Right cardiac atrium (tissue), 5 donors: Measurements from ENCODE around the gene ISG20L2. TPM values are rescaled to one million over a fixed set of nuclear protein-coding genes. Genes with fewer than 3 reads are reported as not detected.

Source experiments
- ATAC-seq, 2 donors: fragments of 200-7000 bp; cut with Tn5 transposase; one replicate each; pipeline versions ENCODE4 v1.8.0 to v1.9.1; 2020; ENCODE audit warnings: moderate library complexity in 2 of 2, mild to moderate bottlenecking in 1 of 2
- DNase-seq, 3 donors: peaks; one replicate each; pipeline ENCODE4 v3.0.0-alpha.2; 2020
- H3K27ac ChIP-seq: one replicate; pipeline ENCODE4 v1.5.1; 2013; ENCODE audit warnings: mild to moderate bottlenecking, low read length, control low read depth, moderate library complexity
- H3K27me3 ChIP-seq: one replicate; pipeline ENCODE4 v1.6.1; 2013; ENCODE audit not compliant: control insufficient read depth, insufficient read depth
- H3K4me1 ChIP-seq: one replicate; pipeline ENCODE4 v1.6.1; 2013; ENCODE audit warnings: low read length; ENCODE audit not compliant: control insufficient read depth, insufficient read depth
- H3K4me3 ChIP-seq: one replicate; pipeline ENCODE4 v1.5.1; 2013; ENCODE audit warnings: low read length, control low read depth
- H3K9me3 ChIP-seq: one replicate; pipeline ENCODE4 v1.6.1; 2013; ENCODE audit warnings: low read length; ENCODE audit not compliant: control insufficient read depth
- WGBS: extraction: QIAGEN DNeasy Blood & Tissue Kit; methylation state at CpG from one replicate; pipeline ENCODE4 v1.1.7; 2013; 5-methylcytosine and 5-hydroxymethylcytosine counted together
- intact Hi-C, 4 donors: fragments of 100-400 bp; cut with DNase I; formaldehyde crosslinking; loops; one replicate each; pipeline versions ENCODE4 v1.11.0 to v1.14.0; 2022 to 2023
- long read RNA-seq, 4 donors: library from polyadenylated mRNA; unstranded; transcript quantifications; one replicate each; pipeline ENCODE4 v2.0.0, GENCODE V29; 2020 to 2021
- polyA plus RNA-seq: library from polyadenylated mRNA; stranded (reverse); fragments of 200-250 nt; gene quantifications from one replicate; pipeline ENCODE4 v1.2.3, GENCODE V29; 2013
- total RNA-seq, 4 donors: library from RNA; stranded (reverse); fragmentation: NEBNext Ultra II Directional; extraction: Animal tissue kit (Norgen Biotek cat#: 25700); gene quantifications; one replicate each; pipeline ENCODE4 v1.2.1, GENCODE V29; 2021
- donor health status: healthy with polysubstance abuse.
- donor health status: DM: no; HTN: yes; CAD: no.
- donor health status: DM: no; HTN: no; CAD: no.
- donor health status: DM: no; HTN: yes; CAD: no; lungs with severe emphysema.
- donor health status: DM: yes; HTN: yes; CAD: no.

Gene ISG20L2, protein sequence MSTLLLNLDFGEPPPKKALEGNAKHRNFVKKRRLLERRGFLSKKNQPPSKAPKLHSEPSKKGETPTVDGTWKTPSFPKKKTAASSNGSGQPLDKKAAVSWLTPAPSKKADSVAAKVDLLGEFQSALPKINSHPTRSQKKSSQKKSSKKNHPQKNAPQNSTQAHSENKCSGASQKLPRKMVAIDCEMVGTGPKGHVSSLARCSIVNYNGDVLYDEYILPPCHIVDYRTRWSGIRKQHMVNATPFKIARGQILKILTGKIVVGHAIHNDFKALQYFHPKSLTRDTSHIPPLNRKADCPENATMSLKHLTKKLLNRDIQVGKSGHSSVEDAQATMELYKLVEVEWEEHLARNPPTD
- total RNA-seq: 10 to 100 TPM; 13.0 to 23.0 (median 13.9) TPM
- 9.2 TPM for polyA plus RNA-seq
- long read RNA-seq, donor 1, transcript ISG20L2-201 (3 exons, 3,303 nt): major isoform, 22 of 40 reads
- long read RNA-seq, donor 1, transcript ISG20L2-202 (4 exons, 2,310 nt): minor isoform, 10 of 40 reads
- long read RNA-seq, donor 1, partial matches to known transcripts: 2 of 40 reads
- long read RNA-seq, donor 1, other reads (novel, unspliced or antisense): 6 of 40 reads
- long read RNA-seq, donor 2, transcript ISG20L2-201 (3 exons, 3,303 nt): major isoform, 7 of 13 reads
- long read RNA-seq, donor 2, partial matches to known transcripts: 2 of 13 reads
- long read RNA-seq, donor 2, other reads (novel, unspliced or antisense): 3 of 13 reads
- long read RNA-seq, donor 3, transcript ISG20L2-202 (4 exons, 2,310 nt): minor isoform, 8 of 64 reads
- long read RNA-seq, donor 3, transcript ISG20L2-201 (3 exons, 3,303 nt): major isoform, 36 of 64 reads
- long read RNA-seq, donor 3, partial matches to known transcripts: 6 of 64 reads
- long read RNA-seq, donor 3, other reads (novel, unspliced or antisense): 14 of 64 reads
- long read RNA-seq, donor 4, transcript ISG20L2-201 (3 exons, 3,303 nt): major isoform, 7 of 14 reads
- long read RNA-seq, donor 4, partial matches to known transcripts: 1 of 14 reads
- long read RNA-seq, donor 4, other reads (novel, unspliced or antisense): 2 of 14 reads

DNA sequence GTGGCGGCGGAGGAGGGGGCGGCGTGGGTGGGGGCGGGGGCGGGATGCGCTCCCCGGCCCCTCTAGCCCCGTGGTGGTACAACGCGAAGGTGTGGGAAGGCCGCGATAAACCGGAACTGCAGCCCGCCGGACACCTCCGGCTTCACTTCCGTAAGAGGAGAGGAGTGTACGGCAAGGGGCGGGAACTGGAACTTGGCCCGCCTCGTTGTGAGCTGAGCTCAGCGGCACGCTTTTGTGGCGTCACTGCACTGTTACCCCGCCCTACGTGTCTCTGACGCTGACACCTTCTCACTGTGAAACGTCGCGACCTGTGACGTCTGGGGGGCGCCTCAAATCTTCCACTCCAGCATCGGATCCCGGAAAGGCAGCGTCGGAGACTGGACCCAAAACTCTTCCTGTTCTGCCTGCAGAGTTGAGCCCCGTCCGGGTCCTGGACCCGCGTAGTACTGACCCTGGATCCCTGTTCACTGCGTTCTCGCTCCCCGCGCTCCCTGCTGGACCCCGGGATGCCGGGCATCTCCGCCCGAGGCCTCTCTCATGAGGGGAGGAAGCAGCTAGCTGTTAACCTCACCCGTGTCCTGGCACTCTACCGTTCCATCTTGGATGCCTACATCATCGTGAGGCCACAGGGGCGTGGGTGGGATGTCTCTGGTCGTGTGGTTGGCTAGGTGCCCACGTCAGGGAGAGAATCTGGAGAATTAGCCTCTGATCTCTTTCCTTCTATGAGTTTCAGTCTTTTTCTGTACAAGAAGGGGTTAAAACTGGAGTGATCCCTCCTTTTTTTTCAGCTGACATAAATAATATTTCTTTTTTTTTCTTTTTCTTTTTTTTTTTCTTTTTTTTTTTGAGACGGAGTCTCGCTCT, at the start of gene ISG20L2:
ISG20L2 (minus strand) TSS at position 168 of the 864 bp plus-strand sequence. CDS start 1,114 bp downstream, outside the sequence.
- WGBS: under 1% methylated on average over 57 of the region's 57 CpGs
- peak within 1 kb of the TSS; percentile 64 for H3K4me3 ChIP-seq
- no peaks in the 10 kb centered on the region for H3K9me3 ChIP-seq
- intact Hi-C loops: loop anchor here in 2 of 4 donors (5.0 to 10.0 kb wide), 2 partner anchors 42 to 46 kb away; no protein-coding TSS in a partner anchor
- DNase-seq (peak; percentile 98 to 99 (median 99)), ATAC-seq (peak; percentile 96 to 97)
- peaks cover 18% of the 10 kb centered on the region for H3K4me1 ChIP-seq
- peak within 1 kb of the TSS; percentile 78 for H3K27ac ChIP-seq
- no peaks in the 10 kb centered on the region for H3K27me3 ChIP-seq

DNA sequence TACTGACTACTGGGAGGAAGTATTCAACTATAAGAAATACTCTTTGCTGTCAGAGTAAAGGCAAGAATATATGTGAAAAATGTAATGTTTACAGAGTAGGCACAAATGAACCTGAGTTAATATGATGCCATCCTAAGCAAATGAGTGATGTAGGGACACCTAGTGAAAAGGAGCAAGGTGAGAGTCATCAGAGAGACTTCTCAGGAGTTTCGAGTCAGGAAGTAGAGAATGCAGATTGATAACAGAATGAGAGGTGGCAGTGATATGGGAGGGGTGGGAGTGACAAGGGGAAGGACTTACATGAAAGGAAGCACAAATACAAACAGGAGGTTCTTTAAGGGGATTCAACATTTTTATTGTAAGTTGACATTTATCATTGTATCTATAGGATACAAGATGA, 49.0 kb upstream of the ISG20L2 start:
- ATAC-seq: no peak
- H3K4me1 ChIP-seq: peaks cover 11% of the 10 kb centered on the region

DNA sequence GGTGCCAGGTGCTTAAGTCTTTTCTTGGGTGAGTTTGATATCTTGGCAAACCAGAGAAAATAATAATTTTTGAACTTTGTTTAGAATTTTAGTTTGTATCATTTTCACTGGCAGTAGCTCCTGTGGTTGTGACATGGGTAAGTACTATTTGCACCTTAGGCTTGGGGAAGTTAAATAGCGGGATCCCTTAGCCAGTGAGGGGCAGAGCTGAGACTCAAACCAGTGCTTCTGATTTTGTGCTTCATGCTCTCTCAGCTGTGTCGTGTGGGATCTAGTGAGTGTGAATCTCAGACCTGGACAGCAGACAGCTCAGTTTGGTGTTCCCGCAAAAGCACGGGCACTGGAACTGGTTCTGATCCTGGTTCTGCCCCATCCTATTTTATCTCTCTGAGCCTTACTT, 48.4 kb upstream of the ISG20L2 start:
- H3K4me1 ChIP-seq: peaks cover 11% of the 10 kb centered on the region
- intact Hi-C loops: loop anchor here in 1 of 4 donors (10.0 kb wide), 1 partner anchor 52 kb away; the partner anchor contains the start of genes ISG20L2 and METTL25B
- 49% methylated on average over 4 of the region's 4 CpGs for WGBS

More for the DNA sequence above, 49.0 kb upstream of the ISG20L2 start:
- WGBS: 22% methylated on average over 1 of the region's 1 CpG
- no peaks in the 10 kb centered on the region for H3K27me3 ChIP-seq
- H3K27ac ChIP-seq: no peak overlapping the region
- DNase-seq: no peak
- H3K4me3 ChIP-seq: no peak overlapping the region
- intact Hi-C loops: loop anchor here in 1 of 4 donors (10.0 kb wide), 1 partner anchor 53 kb away; the partner anchor contains the start of genes ISG20L2 and METTL25B
- no peaks in the 10 kb centered on the region for H3K9me3 ChIP-seq

DNA sequence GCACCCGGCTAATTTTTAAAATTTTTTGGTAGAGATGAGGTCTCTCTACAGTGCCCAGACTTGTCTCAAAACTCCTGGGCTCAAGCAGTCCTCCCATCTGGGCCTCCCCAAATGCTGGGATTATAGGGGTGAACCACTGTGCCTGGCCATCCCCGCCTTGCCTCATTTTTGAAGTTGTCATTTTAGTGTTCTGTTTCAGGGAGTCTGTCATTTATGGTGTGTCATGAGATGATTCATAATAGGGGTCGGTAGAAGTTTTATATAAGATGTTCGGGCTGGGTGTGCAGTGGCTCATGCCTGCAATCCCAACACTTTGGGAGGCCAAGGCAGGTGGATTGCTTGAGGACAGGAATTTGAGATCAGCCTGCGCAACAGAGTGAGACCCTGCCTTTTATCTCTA, 47.2 kb upstream of the ISG20L2 start:
- H3K9me3 ChIP-seq: no peaks in the 10 kb centered on the region
- no peaks in the 10 kb centered on the region for H3K27me3 ChIP-seq
- no peak overlapping the region for H3K4me3 ChIP-seq
- H3K4me1 ChIP-seq: peaks cover 11% of the 10 kb centered on the region
- DNase-seq (no peak), ATAC-seq (no peak)
- no peak overlapping the region for H3K27ac ChIP-seq
- 88% methylated on average over 5 of the region's 5 CpGs for WGBS
- intact Hi-C loops: loop anchor here in 1 of 4 donors (10.0 kb wide), 1 partner anchor 51 kb away; the partner anchor contains the start of genes ISG20L2 and METTL25B

More for the DNA sequence above, 48.4 kb upstream of the ISG20L2 start:
- Histone ChIP-seq H3K27me3 (no peaks in the 10 kb centered on the region), H3K4me3 (no peak overlapping the region), H3K27ac (peak overlapping the region; percentile 10), H3K9me3 (no peaks in the 10 kb centered on the region)
- DNase-seq: no peak
- ATAC-seq: no peak

- H3K9me3 ChIP-seq: no peaks in the 10 kb centered on the region
- H3K4me1 ChIP-seq: peaks cover 13% of the 10 kb centered on the region
- intact Hi-C loops: loop anchor here in 1 of 4 donors (10.0 kb wide), 1 partner anchor 49 kb away; the partner anchor contains the start of genes ISG20L2 and METTL25B
- WGBS: 92% methylated on average over 3 of the region's 3 CpGs
- no peak overlapping the region for H3K4me3 ChIP-seq
- ATAC-seq: no peak
- peak overlapping the region; percentile 56 for H3K27ac ChIP-seq
- DNase-seq: no peak
- no peaks in the 10 kb centered on the region for H3K27me3 ChIP-seq
Measured at GRCh38 chr1:156773607-156774006, 45.0 kb upstream of the ISG20L2 start.

- H3K4me1 ChIP-seq: peaks cover 13% of the 10 kb centered on the region
- H3K4me3 ChIP-seq: no peak overlapping the region
- intact Hi-C loops: loop anchor here in 1 of 4 donors (10.0 kb wide), 1 partner anchor 48 kb away; the partner anchor contains the start of genes ISG20L2 and METTL25B
- ATAC-seq (peak; percentile 86 to 91), DNase-seq (peak; percentile 56 to 83 (median 72))
- no peaks in the 10 kb centered on the region for H3K27me3 ChIP-seq
- WGBS: 18% methylated on average over 9 of the region's 9 CpGs
- H3K9me3 ChIP-seq: no peaks in the 10 kb centered on the region
- peak overlapping the region; percentile 56 for H3K27ac ChIP-seq
Measured at GRCh38 chr1:156772728-156773497, 44.3 kb upstream of the ISG20L2 start.

DNA sequence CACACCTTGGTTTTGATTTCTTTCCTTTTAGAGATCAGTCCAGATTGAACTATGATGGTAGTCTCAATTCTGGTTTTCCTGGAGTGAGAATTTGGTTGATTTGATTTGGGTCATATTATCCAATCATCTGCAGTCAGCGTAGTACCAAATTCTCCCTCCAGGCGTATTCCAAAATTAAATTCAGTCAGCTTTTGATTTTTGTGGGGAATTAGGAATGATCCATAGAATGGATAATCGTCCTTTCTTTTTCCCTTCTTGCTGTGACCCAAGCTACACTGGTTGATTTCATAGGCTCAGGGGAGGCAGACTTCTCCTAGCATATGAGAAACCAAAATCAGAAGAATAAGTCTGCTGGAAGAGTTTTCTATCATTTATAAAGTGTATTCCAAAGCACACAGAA, 43.7 kb upstream of the ISG20L2 start:
- WGBS: 79% methylated on average over 3 of the region's 3 CpGs
- Histone ChIP-seq H3K27ac (no peak overlapping the region), H3K9me3 (no peaks in the 10 kb centered on the region), H3K27me3 (no peaks in the 10 kb centered on the region), H3K4me3 (no peak overlapping the region), H3K4me1 (peaks cover 13% of the 10 kb centered on the region)
- ATAC-seq (no peak), DNase-seq (no peak)
- intact Hi-C loops: loop anchor here in 1 of 4 donors (10.0 kb wide), 1 partner anchor 47 kb away; the partner anchor contains the start of genes ISG20L2 and METTL25B

GRCh38 chr1:156768610-156769295, 40.2 kb upstream of the ISG20L2 start:
- H3K4me1 ChIP-seq: peaks cover 7% of the 10 kb centered on the region
- DNase-seq (no peak), ATAC-seq (no peak)
- H3K27me3 ChIP-seq: no peaks in the 10 kb centered on the region
- no peaks in the 10 kb centered on the region for H3K9me3 ChIP-seq
- intact Hi-C loops: no loop called here
- WGBS: 24% methylated on average over 8 of the region's 8 CpGs
- peak overlapping the region; percentile 96 for H3K4me3 ChIP-seq
- H3K27ac ChIP-seq: peak overlapping the region; percentile 93
